Astrocyte (in vitro differentiated cells and primary cell): ENCODE results near the gene LRCH1.

Experiments used
- EZH2 ChIP-seq: IDR thresholded peaks from 2 replicates; pipeline ENCODE4 v1.6.1; 2012; ENCODE audit warnings: mild to moderate bottlenecking, low read length, inconsistent platforms; ENCODE audit not compliant: insufficient read depth
- TF ChIP-seq, protein P1 (sequence below): IDR thresholded peaks from 2 replicates; pipeline ENCODE4 v1.5.1; 2011; ENCODE audit warnings: low read depth, mild to moderate bottlenecking, inconsistent platforms, low read length, moderate library complexity; ENCODE audit not compliant: insufficient read depth

DNA sequence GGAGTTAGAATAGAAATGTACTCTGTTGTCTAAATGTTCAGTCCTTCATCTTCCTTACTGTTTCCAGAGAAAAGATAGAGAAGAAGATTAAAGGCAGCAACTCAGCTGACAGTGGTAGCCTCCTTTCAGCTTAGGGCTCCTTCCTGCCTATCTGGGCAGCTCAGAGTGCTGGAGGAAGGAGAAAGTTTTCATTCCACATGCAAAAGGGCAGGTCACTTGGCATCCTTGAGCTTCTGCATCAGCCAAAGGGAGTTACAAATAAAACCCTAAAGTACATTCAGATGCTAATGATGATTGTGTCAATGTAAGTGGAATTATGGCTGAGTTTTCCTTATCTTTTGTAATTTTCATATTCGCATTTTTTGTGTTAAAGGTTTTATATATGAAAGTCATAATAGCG is 185.1 kb downstream of the LRCH1 start:
- TF ChIP-seq, protein P1, sequence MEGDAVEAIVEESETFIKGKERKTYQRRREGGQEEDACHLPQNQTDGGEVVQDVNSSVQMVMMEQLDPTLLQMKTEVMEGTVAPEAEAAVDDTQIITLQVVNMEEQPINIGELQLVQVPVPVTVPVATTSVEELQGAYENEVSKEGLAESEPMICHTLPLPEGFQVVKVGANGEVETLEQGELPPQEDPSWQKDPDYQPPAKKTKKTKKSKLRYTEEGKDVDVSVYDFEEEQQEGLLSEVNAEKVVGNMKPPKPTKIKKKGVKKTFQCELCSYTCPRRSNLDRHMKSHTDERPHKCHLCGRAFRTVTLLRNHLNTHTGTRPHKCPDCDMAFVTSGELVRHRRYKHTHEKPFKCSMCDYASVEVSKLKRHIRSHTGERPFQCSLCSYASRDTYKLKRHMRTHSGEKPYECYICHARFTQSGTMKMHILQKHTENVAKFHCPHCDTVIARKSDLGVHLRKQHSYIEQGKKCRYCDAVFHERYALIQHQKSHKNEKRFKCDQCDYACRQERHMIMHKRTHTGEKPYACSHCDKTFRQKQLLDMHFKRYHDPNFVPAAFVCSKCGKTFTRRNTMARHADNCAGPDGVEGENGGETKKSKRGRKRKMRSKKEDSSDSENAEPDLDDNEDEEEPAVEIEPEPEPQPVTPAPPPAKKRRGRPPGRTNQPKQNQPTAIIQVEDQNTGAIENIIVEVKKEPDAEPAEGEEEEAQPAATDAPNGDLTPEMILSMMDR: no peak
- no peak for TF ChIP-seq EZH2
